ENCODE data around the gene KCNMA1. TPM values are rescaled to one million over a fixed set of nuclear protein-coding genes. Genes with fewer than 3 reads are reported as not detected.

The KCNMA1 gene
- total and polyA plus RNA-seq, 10 of the 15 experiments (the other 5 are each of a cell fraction or from before 2014, with no cell fraction given), result 8.5 to 77.0 (median 21.3) TPM

DNA sequence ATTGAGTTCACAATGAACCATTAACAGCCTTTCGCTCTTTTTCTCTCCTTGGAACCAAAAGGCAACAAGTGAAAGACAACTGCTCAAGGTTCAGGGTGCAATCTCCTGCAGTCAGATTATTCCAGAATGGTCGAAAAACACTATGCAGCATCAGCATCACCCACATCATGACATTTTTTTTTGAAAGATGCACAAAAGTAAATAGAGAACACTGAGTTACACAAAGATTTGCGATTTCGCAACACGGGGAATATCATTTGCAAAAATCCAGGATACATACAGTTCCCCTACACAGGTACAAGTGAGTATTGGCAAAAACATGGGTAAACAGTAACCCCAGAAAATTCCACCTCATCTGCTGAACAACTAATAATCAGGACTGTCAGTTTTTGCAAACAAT, 611.5 kb downstream of the KCNMA1 start (continued):
- TF ChIP-seq MTA3 (IDR thresholded peaks at IDR 0.05; ENCODE audit: borderline replicate concordance, low read length) (no peak), RAD51 (IDR thresholded peaks at IDR 0.05) (no peak), TCF12 (IDR thresholded peaks at IDR 0.05; ENCODE audit: low read depth, low read length) (no peak)
- TF ChIP-seq, protein P1, sequence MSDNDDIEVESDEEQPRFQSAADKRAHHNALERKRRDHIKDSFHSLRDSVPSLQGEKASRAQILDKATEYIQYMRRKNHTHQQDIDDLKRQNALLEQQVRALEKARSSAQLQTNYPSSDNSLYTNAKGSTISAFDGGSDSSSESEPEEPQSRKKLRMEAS (IDR thresholded peaks at IDR 0.05; ENCODE audit: low read depth, low read length), result no peak
- TF ChIP-seq, protein P2, sequence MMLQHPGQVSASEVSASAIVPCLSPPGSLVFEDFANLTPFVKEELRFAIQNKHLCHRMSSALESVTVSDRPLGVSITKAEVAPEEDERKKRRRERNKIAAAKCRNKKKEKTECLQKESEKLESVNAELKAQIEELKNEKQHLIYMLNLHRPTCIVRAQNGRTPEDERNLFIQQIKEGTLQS (IDR thresholded peaks at IDR 0.05; ENCODE audit: borderline replicate concordance, extremely low read depth, low read depth, low read length), result no peak

DNA sequence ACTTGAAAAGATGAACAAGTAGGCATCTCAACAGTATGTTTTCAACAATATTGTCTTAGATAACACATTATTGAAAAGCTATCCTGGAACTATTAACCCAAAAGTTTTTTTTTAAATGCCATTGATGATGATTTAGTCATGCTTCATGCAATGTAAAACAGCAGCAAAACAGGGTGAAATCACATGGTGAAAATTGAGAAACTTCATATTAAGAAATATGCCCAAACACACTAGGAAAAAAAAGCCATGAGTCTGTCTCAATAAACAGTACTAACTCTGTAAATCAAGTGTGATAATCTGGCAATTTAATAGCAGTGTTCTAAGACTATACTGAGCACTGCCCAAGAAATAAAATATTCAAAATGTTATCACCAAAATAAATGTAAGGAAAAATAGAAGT, 613.1 kb downstream of the KCNMA1 start:
- no peak for FAIRE-seq
- no peak overlapping the region for H3K9ac ChIP-seq (ENCODE audit: control insufficient read depth, insufficient read depth, low read length)
- ATAC-seq, result no peak
- no peak overlapping the region for H3K4me2 ChIP-seq (ENCODE audit: control insufficient read depth, insufficient read depth)
- RAD21 ChIA-PET (ENCODE audit: unreplicated experiment), result no interaction called here
- no peak for DNase-seq (ENCODE audit: low read depth, low spot score)
- CTCF ChIA-PET, result no interaction called here
- POLR2A ChIA-PET, result no interaction called here
- TF ChIP-seq POLR2AphosphoS5 (IDR thresholded peaks at IDR 0.05; ENCODE audit: low read length) (no peak), NFIC (IDR thresholded peaks at IDR 0.05; ENCODE audit: low read depth, low read length) (no peak), TAF1 (IDR thresholded peaks at IDR 0.05; ENCODE audit: borderline replicate concordance, low read depth, low read length) (no peak)
- no peaks in the 10 kb centered on the region for H3K27me3 ChIP-seq (replicated peaks in 1 of 2; ENCODE audit: control insufficient read depth in 2 of 2, insufficient read depth in 2 of 2, low read length in 1 of 2)
- SMC1A ChIA-PET (ENCODE audit: uncharacterized antibody, unreplicated experiment), result no interaction called here
- H3K27ac ChIP-seq (ENCODE audit: control insufficient read depth, insufficient read depth), result no peak overlapping the region
- no peaks in the 10 kb centered on the region for H3K36me3 ChIP-seq (ENCODE audit: control insufficient read depth in 2 of 2, insufficient read depth in 2 of 2, low read length in 1 of 2)
- no TSS peak for BruUV-seq (replicated peaks)
- no peaks in the 10 kb centered on the region for H3K4me1 ChIP-seq (ENCODE audit: control insufficient read depth, insufficient read depth, low read length)
- no peak overlapping the region for H2AFZ ChIP-seq (ENCODE audit: control insufficient read depth, low read depth, low read length)
- intact Hi-C loops (cut with micrococcal nuclease; ENCODE audit: unreplicated experiment), result no loop called here
- no peak overlapping the region for H3K4me3 ChIP-seq
- no peaks in the 10 kb centered on the region for H4K20me1 ChIP-seq (ENCODE audit: control insufficient read depth, insufficient read depth)
- in situ Hi-C loops (cut with MboI), result no loop called here
- no peaks in the 10 kb centered on the region for H3K9me3 ChIP-seq (replicated peaks; ENCODE audit: control insufficient read depth, insufficient read depth, low read length)
- no peaks in the 10 kb centered on the region for H3K79me2 ChIP-seq (ENCODE audit: control insufficient read depth, insufficient read depth, low read length)
